Stimulated activated CD4-positive, alpha-beta T cell treated with anti-CD3 and anti-CD28 coated beads, Interleukin-1b, Interleukin-23, amount 100 ng/mL, for 48 hours (primary cell): ENCODE measurements around the gene CTNNA2.

Source experiments
- DNase-seq: peaks from one replicate; pipeline ENCODE4 v3.0.0-alpha.2; 2020

CTNNA2 gene

GRCh38 chr2:79715338-79715737 lies 202.5 kb downstream of the CTNNA2 start:
- DNase-seq, result no peak

GRCh38 chr2:79716266-79716665 lies 203.4 kb downstream of the CTNNA2 start:
- DNase-seq, result no peak

- no peak for DNase-seq
These were observed 204.6 kb downstream of the CTNNA2 start for GRCh38 chr2:79717364-79718007.

GRCh38 chr2:79721061-79721460 lies 208.2 kb downstream of the CTNNA2 start:
- no peak for DNase-seq

- DNase-seq, result no peak
These were observed 209.1 kb downstream of the CTNNA2 start for GRCh38 chr2:79721966-79722365.

GRCh38 chr2:79723830-79724229 lies 211.0 kb downstream of the CTNNA2 start:
- no peak for DNase-seq

GRCh38 chr2:79729532-79729931 lies 216.7 kb downstream of the CTNNA2 start:
- no peak for DNase-seq

- no peak for DNase-seq
These were observed 221.7 kb downstream of the CTNNA2 start for GRCh38 chr2:79734518-79734917.

- no peak for DNase-seq
These were observed 228.1 kb downstream of the CTNNA2 start for GRCh38 chr2:79740879-79741443.

GRCh38 chr2:79750321-79750720 lies 237.5 kb downstream of the CTNNA2 start:
- no peak for DNase-seq

- no peak for DNase-seq
These were observed 244.7 kb downstream of the CTNNA2 start for GRCh38 chr2:79757526-79757925.

- DNase-seq, result no peak
These were observed 245.2 kb downstream of the CTNNA2 start for GRCh38 chr2:79758042-79758441.

- DNase-seq, result no peak
These were observed 246.0 kb downstream of the CTNNA2 start for GRCh38 chr2:79758749-79759282.

- no peak for DNase-seq
These were observed 258.1 kb downstream of the CTNNA2 start for GRCh38 chr2:79770926-79771325.

GRCh38 chr2:79771493-79771892 lies 258.6 kb downstream of the CTNNA2 start:
- no peak for DNase-seq

- DNase-seq, result no peak
These were observed 261.2 kb downstream of the CTNNA2 start for GRCh38 chr2:79774016-79774415.

GRCh38 chr2:79776461-79776860 lies 263.6 kb downstream of the CTNNA2 start:
- DNase-seq, result no peak

GRCh38 chr2:79780781-79781180 lies 267.9 kb downstream of the CTNNA2 start:
- DNase-seq, result no peak

- DNase-seq, result no peak
These were observed 270.0 kb downstream of the CTNNA2 start for GRCh38 chr2:79782576-79783452.

- DNase-seq, result no peak
These were observed 276.3 kb downstream of the CTNNA2 start for GRCh38 chr2:79788952-79789651.

- DNase-seq, result no peak
These were observed 277.0 kb downstream of the CTNNA2 start for GRCh38 chr2:79789811-79790210.

- DNase-seq, result no peak
These were observed 279.2 kb downstream of the CTNNA2 start for GRCh38 chr2:79792090-79792489.

GRCh38 chr2:79793006-79793405 lies 280.2 kb downstream of the CTNNA2 start:
- no peak for DNase-seq
